Activated CD4-positive, alpha-beta T cell treated with anti-CD3 and anti-CD28 coated beads for 36 hours (primary cell): ENCODE results near the gene FYB1. TPM values are rescaled to one million over a fixed set of nuclear protein-coding genes. Genes with fewer than 3 reads are reported as not detected.

ENCODE experiments used
- ATAC-seq: fragments of 200-7000 bp; cut with Tn5 transposase; one replicate; pipeline ENCODE4 v1.10.0; 2021; ENCODE audit warnings: mild to moderate bottlenecking, moderate library complexity
- CTCF ChIA-PET: fragments of 350-600 bp; sonication (Branson Sonifier 250); formaldehyde crosslinking; loops from one replicate; lab custom pipeline; 2021; ENCODE audit warnings: antibody characterized with exemption; lab: Charles Lee
- POLR2A ChIA-PET: fragments of 350-600 bp; sonication (Branson Sonifier 250); formaldehyde crosslinking; loops from one replicate; lab custom pipeline; 2021; ENCODE audit warnings: antibody characterized with exemption, inconsistent platforms; lab: Charles Lee
- DNase-seq: peaks from one replicate; pipeline ENCODE4 v3.0.0-alpha.2; 2020
- H3K27ac Mint-ChIP-seq: one replicate; pipeline ENCODE4 v1.8.0; 2021; ENCODE audit warnings: mixed read lengths
- H3K27me3 Mint-ChIP-seq: one replicate; pipeline ENCODE4 v1.8.0; 2021; ENCODE audit warnings: mixed read lengths
- H3K36me3 Mint-ChIP-seq: one replicate; pipeline ENCODE4 v1.8.0; 2021; ENCODE audit warnings: low read depth, mixed read lengths
- H3K4me1 Mint-ChIP-seq: one replicate; pipeline ENCODE4 v1.8.0; 2021; ENCODE audit warnings: mixed read lengths
- H3K4me3 Mint-ChIP-seq: one replicate; pipeline ENCODE4 v1.8.0; 2021; ENCODE audit warnings: mild to moderate bottlenecking, moderate library complexity, mixed read lengths
- H3K9me3 Mint-ChIP-seq: one replicate; pipeline ENCODE4 v1.8.0; 2021; ENCODE audit warnings: low read depth, mixed read lengths
- intact Hi-C, 2 experiments: fragments of 100-400 bp; cut with DNase I in 1 of 2; cut with micrococcal nuclease in 1 of 2; formaldehyde crosslinking; loops; one replicate each; pipeline versions ENCODE4 v1.14.2 to v1.15.1; 2022 to 2024; cut with DNase I, micrococcal nuclease
- total RNA-seq, 2 experiments: library from RNA; stranded (reverse); gene quantifications; one replicate each; pipeline ENCODE4 v1.2.3, GENCODE V29; 2021

The FYB1 gene
- total RNA-seq, 2 experiments from 2014 or later: 109 to 171 TPM

DNA sequence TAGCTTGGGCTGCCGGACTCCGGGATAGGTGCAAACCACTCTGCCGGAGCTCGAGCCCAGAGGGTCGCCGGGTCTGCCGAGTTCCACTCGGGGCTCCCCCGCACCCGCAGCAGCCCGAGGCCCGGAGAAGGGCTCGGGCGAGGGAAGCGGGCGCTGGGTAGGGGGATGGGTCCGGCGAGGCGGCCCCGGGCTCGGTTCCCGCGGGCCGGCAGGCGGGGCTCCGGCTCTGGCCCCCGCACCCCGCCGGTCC, 145.7 kb downstream of the FYB1 start:
- POLR2A ChIA-PET: no interaction called here
- intact Hi-C loops: loop anchor here (1.0 to 10.0 kb wide), 10 partner anchors 33 to 1761 kb away; partner anchors contain the start of genes NUP155 (in 1 of the 2), OSMR (in 1 of the 2), RPL37 (in 1 of the 2) and WDR70 (in 1 of the 2)

GRCh38 chr5:39072925-39073766, 146.2 kb downstream of the FYB1 start:
- POLR2A ChIA-PET: no interaction called here
- CTCF ChIA-PET: interaction anchor here (0.7 to 2.9 kb wide), 11 partner anchors 8 to 217 kb away, joined by 3 to 12 read pairs (median 4); no protein-coding TSS in a partner anchor
- Mint-ChIP-seq H3K27ac (peak overlapping the region; percentile 90), H3K4me1 (peaks cover 45% of the 10 kb centered on the region), H3K36me3 (peaks cover 22% of the 10 kb centered on the region), H3K4me3 (peak overlapping the region; percentile 96), H3K9me3 (peaks cover 3% of the 10 kb centered on the region), H3K27me3 (peaks cover 3% of the 10 kb centered on the region)
- peak; percentile 48 for ATAC-seq
- intact Hi-C loops: loop anchor here (5.0 to 10.0 kb wide), 6 partner anchors 66 to 1762 kb away; partner anchors contain the start of genes NUP155 (in 1 of the 2), OSMR (in 1 of the 2), RPL37 (in 1 of the 2) and WDR70 (in 1 of the 2)
- peak; percentile 76 for DNase-seq

More for the DNA sequence above, 145.7 kb downstream of the FYB1 start:
- peak overlapping the region; percentile 90 for H3K27ac Mint-ChIP-seq
- no peak for DNase-seq
- CTCF ChIA-PET: interaction anchor here (1.9 kb wide), 1 partner anchor 10 kb away, joined by 4 read pairs; no protein-coding TSS in a partner anchor
- peak; percentile 25 for ATAC-seq
- peaks cover 7% of the 10 kb centered on the region for H3K27me3 Mint-ChIP-seq
- peaks cover 16% of the 10 kb centered on the region for H3K36me3 Mint-ChIP-seq
- H3K4me1 Mint-ChIP-seq: peaks cover 42% of the 10 kb centered on the region
- peak overlapping the region; percentile 96 for H3K4me3 Mint-ChIP-seq
- peaks cover under 1% of the 10 kb centered on the region for H3K9me3 Mint-ChIP-seq

- DNase-seq (no peak), ATAC-seq (no peak)
- no peak overlapping the region for H3K27ac Mint-ChIP-seq
- H3K36me3 Mint-ChIP-seq: peaks cover 49% of the 10 kb centered on the region
- ChIA-PET POLR2A (no interaction called here), CTCF (interaction anchor here (1.1 to 1.5 kb wide), 2 partner anchors 8 to 62 kb away, joined by 3 to 4 read pairs; no protein-coding TSS in a partner anchor)
- peaks cover 23% of the 10 kb centered on the region for H3K9me3 Mint-ChIP-seq
- H3K27me3 Mint-ChIP-seq: no peaks in the 10 kb centered on the region
- H3K4me3 Mint-ChIP-seq: no peak overlapping the region
- peaks cover 50% of the 10 kb centered on the region for H3K4me1 Mint-ChIP-seq
- intact Hi-C loops: no loop called here
Measured at GRCh38 chr5:39068099-39068498, 151.3 kb downstream of the FYB1 start.

GRCh38 chr5:39064450-39064849, 154.9 kb downstream of the FYB1 start:
- H3K27me3 Mint-ChIP-seq: no peaks in the 10 kb centered on the region
- ChIA-PET POLR2A (interaction anchor here (0.6 kb wide), 1 partner anchor 13 kb away, joined by 3 read pairs; no protein-coding TSS in a partner anchor), CTCF (no interaction called here)
- H3K4me3 Mint-ChIP-seq: no peak overlapping the region
- intact Hi-C loops: no loop called here
- H3K27ac Mint-ChIP-seq: no peak overlapping the region
- ATAC-seq (peak; percentile 21), DNase-seq (no peak)
- peaks cover 62% of the 10 kb centered on the region for H3K4me1 Mint-ChIP-seq
- H3K36me3 Mint-ChIP-seq: peaks cover 40% of the 10 kb centered on the region
- peaks cover 23% of the 10 kb centered on the region for H3K9me3 Mint-ChIP-seq

- Mint-ChIP-seq H3K27ac (no peak overlapping the region), H3K4me3 (no peak overlapping the region), H3K4me1 (peaks cover 67% of the 10 kb centered on the region)
Measured at GRCh38 chr5:39063037-39063436, 156.3 kb downstream of the FYB1 start.

DNA sequence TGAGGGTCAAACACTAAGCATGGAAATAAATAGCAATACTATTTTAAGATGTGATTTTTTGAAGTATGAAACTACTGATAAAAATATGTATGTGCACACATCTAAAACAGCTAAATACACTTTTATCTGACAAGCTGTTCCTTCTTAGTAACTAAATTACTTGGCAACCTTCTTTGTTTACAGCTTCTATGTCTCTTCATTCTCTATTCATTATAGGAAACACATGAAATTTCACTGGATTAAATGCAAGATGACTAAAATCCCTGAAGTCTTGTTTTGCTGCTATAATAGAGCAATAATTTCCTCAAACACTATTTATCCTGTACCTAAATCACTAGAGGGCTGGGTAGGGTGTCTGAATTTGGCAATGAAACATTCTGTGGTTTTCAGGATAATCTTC, 156.8 kb downstream of the FYB1 start:
- DNase-seq (no peak), ATAC-seq (no peak)
- ChIA-PET CTCF (interaction anchor here (0.6 to 2.8 kb wide), 2 partner anchors 9 to 197 kb away, joined by 3 to 12 read pairs; no protein-coding TSS in a partner anchor), POLR2A (interaction anchor here (0.7 kb wide), 1 partner anchor 58 kb away, joined by 9 read pairs; no protein-coding TSS in a partner anchor)
- peaks cover 70% of the 10 kb centered on the region for H3K4me1 Mint-ChIP-seq
- peaks cover 24% of the 10 kb centered on the region for H3K36me3 Mint-ChIP-seq
- H3K27ac Mint-ChIP-seq: no peak overlapping the region
- no peak overlapping the region for H3K4me3 Mint-ChIP-seq
- no peaks in the 10 kb centered on the region for H3K27me3 Mint-ChIP-seq
- peaks cover 16% of the 10 kb centered on the region for H3K9me3 Mint-ChIP-seq
- intact Hi-C loops: no loop called here

More at GRCh38 chr5:39063037-39063436, 156.3 kb downstream of the FYB1 start:
- CTCF ChIA-PET: interaction anchor here (1.2 kb wide), 1 partner anchor 10 kb away, joined by 4 read pairs; no protein-coding TSS in a partner anchor
- ATAC-seq (no peak), DNase-seq (no peak)
- H3K27me3 Mint-ChIP-seq: no peaks in the 10 kb centered on the region
- intact Hi-C loops: no loop called here
- peaks cover 19% of the 10 kb centered on the region for H3K9me3 Mint-ChIP-seq
- H3K36me3 Mint-ChIP-seq: peaks cover 29% of the 10 kb centered on the region
- POLR2A ChIA-PET: no interaction called here

DNA sequence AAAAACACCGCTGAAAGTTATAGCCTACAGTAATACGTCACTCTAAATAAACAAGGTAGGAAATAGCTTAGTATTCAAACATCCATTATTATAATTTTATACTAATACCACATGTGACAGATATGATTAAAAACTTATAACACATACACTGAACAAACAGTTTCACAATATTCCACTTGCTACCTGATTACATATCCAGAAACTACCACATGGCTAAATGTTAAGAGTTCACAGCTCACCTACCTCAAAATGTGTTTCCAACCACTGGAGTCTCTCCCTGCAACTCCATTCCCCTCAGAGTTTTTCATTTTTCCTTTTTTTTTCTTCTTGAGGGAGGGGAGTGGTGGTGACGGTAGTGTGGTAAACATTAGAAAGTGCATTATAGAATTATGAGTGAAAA, 157.3 kb downstream of the FYB1 start:
- Mint-ChIP-seq H3K4me1 (peaks cover 71% of the 10 kb centered on the region), H3K27me3 (no peaks in the 10 kb centered on the region), H3K4me3 (no peak overlapping the region), H3K9me3 (peaks cover 11% of the 10 kb centered on the region), H3K36me3 (peaks cover 20% of the 10 kb centered on the region), H3K27ac (no peak overlapping the region)
- ATAC-seq (peak; percentile 24), DNase-seq (no peak)
- ChIA-PET POLR2A (interaction anchor here (0.7 kb wide), 1 partner anchor 58 kb away, joined by 9 read pairs; no protein-coding TSS in a partner anchor), CTCF (interaction anchor here (0.6 to 2.8 kb wide), 3 partner anchors 10 to 197 kb away, joined by 3 to 12 read pairs (median 3); no protein-coding TSS in a partner anchor)
- intact Hi-C loops: no loop called here

GRCh38 chr5:39059064-39059463, 160.3 kb downstream of the FYB1 start:
- intact Hi-C loops: no loop called here
- Mint-ChIP-seq H3K27ac (no peak overlapping the region), H3K9me3 (no peaks in the 10 kb centered on the region), H3K36me3 (peaks cover 8% of the 10 kb centered on the region), H3K27me3 (no peaks in the 10 kb centered on the region), H3K4me3 (no peak overlapping the region), H3K4me1 (peaks cover 71% of the 10 kb centered on the region)
- POLR2A ChIA-PET: no interaction called here
- no peak for DNase-seq
- CTCF ChIA-PET: no interaction called here
- no peak for ATAC-seq

GRCh38 chr5:39058178-39058921, 161.0 kb downstream of the FYB1 start:
- peak; percentile 45 for ATAC-seq
- H3K4me3 Mint-ChIP-seq: peak overlapping the region; percentile 24
- peaks cover 9% of the 10 kb centered on the region for H3K36me3 Mint-ChIP-seq
- no peak overlapping the region for H3K27ac Mint-ChIP-seq
- CTCF ChIA-PET: no interaction called here
- H3K27me3 Mint-ChIP-seq: no peaks in the 10 kb centered on the region
- no peaks in the 10 kb centered on the region for H3K9me3 Mint-ChIP-seq
- POLR2A ChIA-PET: no interaction called here
- no peak for DNase-seq
- peaks cover 70% of the 10 kb centered on the region for H3K4me1 Mint-ChIP-seq
- intact Hi-C loops: no loop called here

- ChIA-PET POLR2A (no interaction called here), CTCF (interaction anchor here (0.6 to 1.3 kb wide), 2 partner anchors 11 to 21 kb away, joined by 3 to 4 read pairs; no protein-coding TSS in a partner anchor)
- intact Hi-C loops: no loop called here
- no peaks in the 10 kb centered on the region for H3K27me3 Mint-ChIP-seq
- no peak overlapping the region for H3K27ac Mint-ChIP-seq
- H3K4me3 Mint-ChIP-seq: peak overlapping the region; percentile 24
- ATAC-seq (no peak), DNase-seq (no peak)
- no peaks in the 10 kb centered on the region for H3K9me3 Mint-ChIP-seq
- peaks cover 67% of the 10 kb centered on the region for H3K4me1 Mint-ChIP-seq
- H3K36me3 Mint-ChIP-seq: peaks cover 9% of the 10 kb centered on the region
Measured at GRCh38 chr5:39057734-39058133, 161.6 kb downstream of the FYB1 start.

DNA sequence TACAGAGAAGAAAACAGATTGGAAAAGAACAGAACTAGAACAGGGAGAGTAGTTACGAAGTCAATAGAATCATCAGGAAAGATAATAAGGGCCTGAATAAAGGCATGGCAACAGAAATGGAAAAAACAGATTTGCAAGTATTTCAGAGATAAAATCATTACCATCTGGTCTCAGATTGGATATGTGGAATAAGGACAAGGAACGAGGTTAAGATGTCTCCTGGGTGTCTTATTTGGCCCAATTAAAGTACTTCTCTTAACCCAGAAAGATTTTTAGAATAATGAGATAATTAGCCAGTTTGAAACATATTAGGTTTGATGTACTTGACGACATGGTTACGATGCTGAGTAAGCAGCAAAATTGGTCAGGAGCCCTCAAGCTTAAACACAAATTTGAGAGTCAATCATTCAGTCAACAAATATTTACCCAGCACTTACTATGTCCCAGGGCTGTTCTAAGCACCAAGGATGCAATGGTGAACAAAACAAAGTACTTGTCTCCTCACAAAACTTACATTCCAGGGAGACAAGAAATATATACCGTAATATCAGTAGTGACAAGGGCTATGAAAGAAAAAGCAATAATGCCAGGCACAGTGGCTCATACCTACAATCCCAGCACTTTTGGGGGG, 163.5 kb downstream of the FYB1 start:
- intact Hi-C loops: no loop called here
- no peak overlapping the region for H3K4me3 Mint-ChIP-seq

More for the DNA sequence above, 163.5 kb downstream of the FYB1 start:
- Mint-ChIP-seq H3K36me3 (peaks cover 9% of the 10 kb centered on the region), H3K4me1 (peaks cover 62% of the 10 kb centered on the region), H3K27ac (no peak overlapping the region), H3K27me3 (no peaks in the 10 kb centered on the region), H3K9me3 (no peaks in the 10 kb centered on the region)
- no peak for DNase-seq
- ATAC-seq: no peak
- ChIA-PET CTCF (no interaction called here), POLR2A (no interaction called here)
